ENCODE measurements around the gene CACNA2D3.

DNA sequence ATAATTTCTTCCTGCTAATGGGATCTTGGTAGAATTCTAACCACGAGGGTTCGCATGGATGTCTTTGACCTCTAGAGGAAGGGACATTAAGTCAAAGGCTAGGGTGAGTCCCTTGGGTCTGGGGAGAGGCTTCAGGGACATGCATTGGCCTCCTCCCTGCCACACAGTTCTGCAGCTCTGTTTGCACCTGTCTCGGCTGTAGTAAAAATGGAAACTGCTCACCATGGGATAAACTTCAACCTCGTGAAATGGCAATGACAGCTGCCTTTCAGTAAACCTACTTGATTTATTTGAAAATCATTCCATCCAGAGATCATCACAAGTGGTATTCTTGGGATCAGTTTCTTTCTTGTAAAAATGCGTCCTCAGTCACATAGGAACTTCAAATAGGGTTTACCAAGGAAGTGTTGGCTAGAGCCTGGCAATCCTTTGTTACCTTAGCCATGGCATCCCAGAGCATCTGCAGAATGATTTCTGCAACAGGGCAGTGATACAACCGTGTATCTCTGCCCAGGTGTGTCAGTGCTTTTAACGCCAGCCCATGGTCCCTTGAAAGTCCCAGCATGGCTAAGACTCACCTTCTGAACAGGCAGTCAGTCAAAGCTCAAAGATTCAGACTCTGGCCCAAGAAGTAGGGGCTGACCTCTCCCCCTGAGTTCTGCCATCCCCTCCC is 819.5 kb downstream of the CACNA2D3 start:
- TF ChIP-seq, protein P1, sequence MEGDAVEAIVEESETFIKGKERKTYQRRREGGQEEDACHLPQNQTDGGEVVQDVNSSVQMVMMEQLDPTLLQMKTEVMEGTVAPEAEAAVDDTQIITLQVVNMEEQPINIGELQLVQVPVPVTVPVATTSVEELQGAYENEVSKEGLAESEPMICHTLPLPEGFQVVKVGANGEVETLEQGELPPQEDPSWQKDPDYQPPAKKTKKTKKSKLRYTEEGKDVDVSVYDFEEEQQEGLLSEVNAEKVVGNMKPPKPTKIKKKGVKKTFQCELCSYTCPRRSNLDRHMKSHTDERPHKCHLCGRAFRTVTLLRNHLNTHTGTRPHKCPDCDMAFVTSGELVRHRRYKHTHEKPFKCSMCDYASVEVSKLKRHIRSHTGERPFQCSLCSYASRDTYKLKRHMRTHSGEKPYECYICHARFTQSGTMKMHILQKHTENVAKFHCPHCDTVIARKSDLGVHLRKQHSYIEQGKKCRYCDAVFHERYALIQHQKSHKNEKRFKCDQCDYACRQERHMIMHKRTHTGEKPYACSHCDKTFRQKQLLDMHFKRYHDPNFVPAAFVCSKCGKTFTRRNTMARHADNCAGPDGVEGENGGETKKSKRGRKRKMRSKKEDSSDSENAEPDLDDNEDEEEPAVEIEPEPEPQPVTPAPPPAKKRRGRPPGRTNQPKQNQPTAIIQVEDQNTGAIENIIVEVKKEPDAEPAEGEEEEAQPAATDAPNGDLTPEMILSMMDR (IDR thresholded peaks at IDR 0.05): no peak
- TF ChIP-seq ZFX (IDR thresholded peaks at IDR 0.05; ENCODE audit: borderline replicate concordance): no peak
